ENCODE measurements around the gene IFI16. TPM values are rescaled to one million over a fixed set of nuclear protein-coding genes. Genes with fewer than 3 reads are reported as not detected.
A peak's percentile ranks its signal among the peaks of the same experiment; 100 is the strongest.
"Not testable (repeated sequence)": the region's sequence is repeated elsewhere in the genome, so short reads cannot be mapped to it uniquely, and the experiment has no call there.

IFI16 gene
- total and polyA plus RNA-seq, 7 donors: 9.6 to 29.4 (median 14.0) TPM

DNA sequence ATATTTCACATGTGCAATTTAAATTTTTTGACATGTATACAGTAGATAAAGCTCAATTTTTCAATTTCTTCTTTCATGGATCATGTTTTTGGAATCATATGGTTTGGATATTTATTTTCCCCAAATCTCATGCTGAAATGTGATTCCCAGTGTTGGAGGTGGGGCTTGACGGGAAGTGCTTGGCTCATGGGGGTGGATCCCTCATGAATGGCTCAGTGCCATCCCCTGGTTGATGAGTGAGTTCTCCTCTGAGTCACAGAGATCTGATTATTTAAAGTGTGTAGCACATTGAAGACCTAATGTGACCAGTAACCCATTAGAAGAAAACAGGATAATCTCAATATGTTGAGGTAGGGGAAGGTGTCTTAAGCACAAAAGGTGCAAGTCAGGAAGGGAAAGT lies 9.1 kb upstream of the IFI16 start:
- Histone ChIP-seq H3K4me1 (peaks cover 4% of the 10 kb centered on the region), H3K4me3 (peak overlapping the region; percentile 61), H3K36me3 (ENCODE audit: insufficient read depth in 1 of 2, low read depth in 1 of 2) (no peaks in the 10 kb centered on the region), H3K27ac (peak overlapping the region; percentile 81), H3K9me3 (no peaks in the 10 kb centered on the region), H3K27me3 (ENCODE audit: insufficient read depth in 3 of 3, low read length in 2 of 3) (no peaks in the 10 kb centered on the region)
- peak; percentile 58 to 82 (median 78) for ATAC-seq
- WGBS, 3 donors: 4 to 6% (median 4%) methylated on average over 1 of the region's 1 CpG
- intact Hi-C loops (cut with DNase I): no loop called here
- TF ChIP-seq, protein P1, sequence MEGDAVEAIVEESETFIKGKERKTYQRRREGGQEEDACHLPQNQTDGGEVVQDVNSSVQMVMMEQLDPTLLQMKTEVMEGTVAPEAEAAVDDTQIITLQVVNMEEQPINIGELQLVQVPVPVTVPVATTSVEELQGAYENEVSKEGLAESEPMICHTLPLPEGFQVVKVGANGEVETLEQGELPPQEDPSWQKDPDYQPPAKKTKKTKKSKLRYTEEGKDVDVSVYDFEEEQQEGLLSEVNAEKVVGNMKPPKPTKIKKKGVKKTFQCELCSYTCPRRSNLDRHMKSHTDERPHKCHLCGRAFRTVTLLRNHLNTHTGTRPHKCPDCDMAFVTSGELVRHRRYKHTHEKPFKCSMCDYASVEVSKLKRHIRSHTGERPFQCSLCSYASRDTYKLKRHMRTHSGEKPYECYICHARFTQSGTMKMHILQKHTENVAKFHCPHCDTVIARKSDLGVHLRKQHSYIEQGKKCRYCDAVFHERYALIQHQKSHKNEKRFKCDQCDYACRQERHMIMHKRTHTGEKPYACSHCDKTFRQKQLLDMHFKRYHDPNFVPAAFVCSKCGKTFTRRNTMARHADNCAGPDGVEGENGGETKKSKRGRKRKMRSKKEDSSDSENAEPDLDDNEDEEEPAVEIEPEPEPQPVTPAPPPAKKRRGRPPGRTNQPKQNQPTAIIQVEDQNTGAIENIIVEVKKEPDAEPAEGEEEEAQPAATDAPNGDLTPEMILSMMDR (IDR thresholded peaks at IDR 0.05): no peak
- DNase-seq: peak; percentile 83 to 85

DNA sequence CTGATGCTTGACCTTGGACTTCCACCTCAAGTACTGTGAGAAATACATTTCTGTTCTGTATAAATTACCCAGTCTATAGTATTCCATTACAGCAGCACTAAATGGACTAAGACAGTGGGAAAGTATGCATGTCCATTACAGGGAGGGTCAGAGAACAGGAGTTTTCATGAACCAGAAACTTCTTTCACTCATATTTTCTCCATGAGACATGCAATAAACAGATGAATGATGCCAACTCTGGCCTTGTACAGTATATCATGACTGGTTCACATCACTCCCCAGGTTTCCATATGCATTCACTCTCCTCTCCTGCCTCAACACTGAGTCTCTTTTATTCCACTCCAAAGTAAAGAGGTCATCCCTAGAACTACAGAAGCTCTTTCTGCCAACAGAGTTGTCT lies 4.5 kb upstream of the IFI16 start:
- DNase-seq (no peak), ATAC-seq (no peak)
- Histone ChIP-seq H3K27me3 (ENCODE audit: insufficient read depth in 3 of 3, low read length in 2 of 3) (no peaks in the 10 kb centered on the region), H3K4me1 (peaks cover 4% of the 10 kb centered on the region), H3K4me3 (no peak overlapping the region), H3K9me3 (no peaks in the 10 kb centered on the region), H3K36me3 (ENCODE audit: insufficient read depth in 1 of 2, low read depth in 1 of 2) (no peaks in the 10 kb centered on the region), H3K27ac (peak overlapping the region; percentile 12)
- intact Hi-C loops (cut with DNase I): no loop called here
- TF ChIP-seq, protein P1 (IDR thresholded peaks at IDR 0.05): no peak

DNA sequence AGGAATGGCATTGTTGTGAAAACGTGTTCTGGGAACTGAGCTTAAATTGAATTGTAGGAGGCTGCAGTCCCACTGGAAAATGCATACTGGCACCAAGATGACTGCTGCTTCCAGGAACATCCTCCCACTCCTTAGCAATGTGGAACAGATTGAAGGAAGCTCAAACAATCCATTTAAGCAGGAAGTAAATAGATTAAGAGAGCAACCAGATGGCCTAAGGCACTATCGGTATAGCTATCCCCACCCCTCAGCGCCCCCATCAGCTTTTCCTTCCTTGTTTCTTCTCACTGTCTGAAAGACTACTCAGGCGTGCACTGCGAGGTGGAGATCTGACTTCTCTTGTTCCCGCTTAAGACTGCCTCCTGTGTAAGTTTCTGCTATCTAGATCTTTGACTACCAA lies 4.0 kb upstream of the IFI16 start:
- TF ChIP-seq, protein P1 (IDR thresholded peaks at IDR 0.05): no peak
- peaks cover 3% of the 10 kb centered on the region for H3K4me1 ChIP-seq
- no peaks in the 10 kb centered on the region for H3K9me3 ChIP-seq
- peak in 2 of 4 donors; percentile 19 to 41 for ATAC-seq
- no peak for DNase-seq
- WGBS, 3 donors: 13 to 32% (median 25%) methylated on average over 6 of the region's 6 CpGs
- peak overlapping the region; percentile 12 for H3K27ac ChIP-seq
- H3K36me3 ChIP-seq (ENCODE audit: insufficient read depth in 1 of 2, low read depth in 1 of 2): no peaks in the 10 kb centered on the region
- H3K27me3 ChIP-seq (ENCODE audit: insufficient read depth in 3 of 3, low read length in 2 of 3): no peaks in the 10 kb centered on the region
- intact Hi-C loops (cut with DNase I): no loop called here
- no peak overlapping the region for H3K4me3 ChIP-seq

DNA sequence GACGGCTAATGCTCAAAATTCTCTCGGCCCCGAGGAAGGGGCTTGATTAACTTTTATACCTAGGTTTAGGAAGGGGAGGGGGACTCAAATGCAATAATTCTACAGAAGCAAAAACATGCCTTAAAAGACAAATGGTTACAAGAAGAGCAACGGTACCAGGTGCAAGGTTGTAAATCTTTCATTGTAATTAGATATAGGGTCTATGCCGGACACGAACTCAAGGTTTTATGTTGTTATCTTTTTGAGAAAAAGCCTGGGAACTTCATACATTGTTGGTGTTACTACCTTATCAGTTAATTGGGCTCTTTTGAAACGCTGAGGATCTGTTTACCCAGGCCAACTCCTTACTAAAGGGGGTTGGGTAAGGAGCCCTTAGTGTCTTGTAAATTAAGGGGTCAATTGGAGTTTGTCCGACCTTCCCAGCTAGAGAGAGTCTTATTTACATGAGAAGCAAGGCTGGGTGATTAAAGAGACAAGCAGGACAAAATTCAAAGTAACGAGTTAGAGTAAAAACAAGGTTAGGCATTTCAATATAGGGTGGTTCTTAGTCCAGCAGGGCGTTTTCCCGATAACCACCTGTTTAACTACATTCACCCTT lies 3.4 kb upstream of the IFI16 start:
- H3K27ac ChIP-seq; DNase-seq; ATAC-seq; H3K4me3 ChIP-seq; H3K27me3 ChIP-seq (ENCODE audit: insufficient read depth in 3 of 3, low read length in 2 of 3); H3K36me3 ChIP-seq (ENCODE audit: insufficient read depth in 1 of 2, low read depth in 1 of 2); H3K9me3 ChIP-seq; H3K4me1 ChIP-seq; intact Hi-C loops (cut with DNase I): not testable (repeated sequence)
- WGBS, 3 donors: 37 to 43% (median 38%) methylated on average over 11 of the region's 11 CpGs

DNA sequence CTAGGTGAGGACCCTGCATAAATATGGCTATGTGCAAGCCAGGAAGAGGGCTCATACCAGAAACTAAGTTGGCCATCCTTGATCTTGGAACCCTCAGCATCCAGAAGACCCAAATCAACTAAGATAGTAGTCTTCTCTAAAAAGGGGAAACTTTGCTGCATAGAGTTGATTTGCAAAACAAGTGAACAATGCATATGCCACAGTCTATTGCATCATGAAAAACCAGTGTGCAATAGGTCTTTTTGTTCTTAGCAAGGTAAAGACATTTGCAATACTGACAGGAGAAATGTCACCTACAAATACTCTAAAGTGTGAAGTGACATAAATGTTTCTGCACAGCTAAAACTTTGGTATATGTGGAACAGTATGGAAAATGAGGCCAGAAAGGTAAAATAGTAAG lies 2.0 kb upstream of the IFI16 start:
- Histone ChIP-seq H3K9me3 (no peaks in the 10 kb centered on the region), H3K27ac (no peak overlapping the region), H3K27me3 (ENCODE audit: insufficient read depth in 3 of 3, low read length in 2 of 3) (no peaks in the 10 kb centered on the region), H3K4me1 (no peaks in the 10 kb centered on the region), H3K36me3 (ENCODE audit: insufficient read depth in 1 of 2, low read depth in 1 of 2) (no peaks in the 10 kb centered on the region), H3K4me3 (no peak overlapping the region)
- TF ChIP-seq, protein P1 (IDR thresholded peaks at IDR 0.05): no peak
- intact Hi-C loops (cut with DNase I): no loop called here
- ATAC-seq (no peak), DNase-seq (no peak)
